ENCODE results near the gene SRBD1.

The SRBD1 gene

DNA sequence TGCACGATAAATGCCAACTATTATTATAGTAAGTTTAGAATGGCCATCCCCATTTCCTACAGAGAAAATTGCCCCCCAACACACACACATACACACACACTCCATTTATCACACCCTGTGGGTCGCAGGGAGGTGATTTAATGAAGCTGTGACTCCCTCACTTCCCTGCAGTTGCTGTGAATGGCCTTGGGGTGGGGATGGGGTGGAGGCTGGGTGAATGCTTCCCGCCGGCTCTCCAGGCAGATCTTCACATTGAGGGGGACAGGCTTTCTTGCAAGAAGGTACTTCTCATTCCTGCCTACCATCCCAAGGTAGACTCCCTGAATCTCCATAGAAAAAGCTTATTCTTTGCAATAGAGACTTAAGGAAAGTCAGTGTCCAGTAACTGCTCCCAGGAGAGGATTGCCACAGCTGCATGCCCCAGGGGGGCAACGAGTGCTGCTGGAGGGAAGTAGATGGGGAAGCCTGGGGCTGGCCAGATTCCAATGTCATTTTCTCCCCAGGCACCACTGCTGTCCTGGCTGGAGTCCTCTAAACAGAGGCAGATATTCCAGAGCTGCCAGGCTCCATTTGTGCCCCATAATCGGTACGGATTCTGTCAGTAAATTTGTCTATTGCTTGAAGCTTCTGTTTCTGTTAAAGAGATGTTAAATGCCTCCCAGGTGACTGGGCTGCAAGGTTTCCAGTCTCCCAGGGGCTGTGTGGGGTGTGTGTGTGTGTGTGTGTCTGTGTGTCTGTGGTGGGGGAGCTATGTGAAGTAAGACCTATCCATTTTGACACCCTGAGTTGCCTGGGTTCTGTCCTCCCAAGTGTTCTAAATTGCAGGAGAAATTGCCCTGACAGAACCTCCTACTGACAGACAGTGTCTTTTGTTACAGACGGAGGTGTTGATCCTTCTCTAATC, 265.5 kb downstream of the SRBD1 start:
- DNase-seq: peak; percentile 84

DNA sequence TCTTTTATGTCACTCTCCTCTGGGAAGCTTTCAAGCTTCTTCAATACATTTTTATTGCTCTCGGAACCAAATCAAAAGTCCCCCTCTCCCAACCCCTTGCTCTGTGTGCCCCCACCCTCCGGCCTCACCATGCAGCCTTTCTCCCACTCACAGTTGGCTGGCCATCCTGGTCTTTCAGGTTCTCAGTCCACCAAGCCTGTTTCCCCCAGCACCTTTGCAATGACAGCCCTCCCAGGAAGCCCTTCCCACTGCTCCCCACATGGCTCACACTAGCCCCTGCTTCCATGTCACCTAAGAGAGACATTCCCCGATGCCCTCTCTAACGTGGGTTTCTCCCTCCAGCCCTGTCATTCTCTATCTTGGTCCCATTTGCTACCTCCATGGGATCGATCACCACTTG, 266.6 kb downstream of the SRBD1 start:
- no peak for DNase-seq

DNA sequence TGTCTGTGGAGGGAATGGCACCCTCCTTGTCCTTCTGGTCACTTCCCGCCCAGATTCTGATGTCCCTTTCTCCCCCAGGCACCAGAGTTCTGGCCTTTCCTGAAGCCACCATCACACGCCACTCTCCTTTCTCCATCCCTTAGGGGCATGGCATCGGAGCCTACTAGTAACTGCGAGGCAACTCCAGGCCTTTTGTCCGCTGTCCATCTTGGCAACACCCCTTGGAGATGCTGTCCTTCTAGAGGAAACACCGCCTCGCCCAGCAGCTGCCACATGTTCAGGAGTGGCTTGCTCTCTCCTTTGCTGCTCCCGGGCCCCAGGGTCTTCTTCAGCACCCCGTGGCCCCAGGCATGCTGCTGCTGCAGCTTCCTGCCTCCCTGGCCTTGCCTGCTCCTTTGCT, 267.0 kb downstream of the SRBD1 start:
- DNase-seq: no peak

DNA sequence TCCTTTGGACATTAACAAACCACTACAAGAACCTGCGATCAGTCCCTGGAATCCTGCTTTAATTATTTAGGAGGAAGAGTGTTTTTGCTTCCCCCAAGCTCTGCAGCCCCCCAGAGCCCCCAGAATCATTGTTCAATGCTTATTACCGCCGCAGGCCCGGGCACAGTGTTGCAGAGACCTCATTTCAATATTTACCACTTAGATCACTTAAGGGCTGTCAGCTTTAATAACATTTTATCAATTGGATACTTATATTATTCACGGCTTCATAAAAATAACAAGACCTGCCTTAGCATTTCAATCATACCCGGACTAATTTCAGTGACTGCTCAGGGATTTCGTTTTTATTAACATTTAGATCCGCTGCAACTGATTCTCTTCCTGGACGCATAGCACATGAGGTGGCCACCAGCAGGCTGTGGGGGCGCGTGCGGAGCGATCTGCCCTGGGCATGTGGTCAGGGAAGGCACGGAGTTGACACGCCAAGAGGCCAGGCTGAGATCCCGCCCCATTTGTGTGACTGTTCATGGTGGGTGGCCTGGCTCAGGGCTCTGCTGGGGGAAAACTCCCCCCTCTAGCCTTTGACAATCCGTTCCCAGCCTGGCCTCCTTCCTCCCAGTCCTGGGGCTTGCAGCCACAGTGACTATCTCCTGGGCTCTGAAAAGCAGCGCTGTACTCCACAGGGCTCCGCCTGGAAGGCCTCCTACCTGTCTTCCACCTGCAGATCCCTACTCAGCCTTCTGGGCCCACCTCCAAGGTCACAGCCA, 267.6 kb downstream of the SRBD1 start:
- peak; percentile 34 for DNase-seq

DNA sequence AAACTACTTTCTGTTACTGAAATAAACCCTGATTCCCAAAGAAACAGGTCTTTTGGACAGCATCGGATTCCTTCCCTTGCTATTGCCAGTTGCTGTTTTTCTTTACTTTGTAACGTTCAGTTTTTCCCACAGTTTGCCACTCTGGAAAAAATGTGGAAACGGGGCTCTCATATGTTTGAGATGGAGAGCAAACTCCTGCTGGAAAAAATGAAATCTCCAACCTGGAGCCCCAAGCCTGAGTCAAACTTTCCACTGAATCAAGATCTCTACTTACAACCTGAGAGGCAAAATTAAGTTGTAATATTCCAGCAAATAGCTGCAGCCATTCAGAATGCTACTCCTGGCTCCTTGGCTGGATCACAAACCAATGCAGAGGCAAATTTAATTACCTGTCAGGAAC, 270.7 kb downstream of the SRBD1 start:
- no peak for DNase-seq

DNA sequence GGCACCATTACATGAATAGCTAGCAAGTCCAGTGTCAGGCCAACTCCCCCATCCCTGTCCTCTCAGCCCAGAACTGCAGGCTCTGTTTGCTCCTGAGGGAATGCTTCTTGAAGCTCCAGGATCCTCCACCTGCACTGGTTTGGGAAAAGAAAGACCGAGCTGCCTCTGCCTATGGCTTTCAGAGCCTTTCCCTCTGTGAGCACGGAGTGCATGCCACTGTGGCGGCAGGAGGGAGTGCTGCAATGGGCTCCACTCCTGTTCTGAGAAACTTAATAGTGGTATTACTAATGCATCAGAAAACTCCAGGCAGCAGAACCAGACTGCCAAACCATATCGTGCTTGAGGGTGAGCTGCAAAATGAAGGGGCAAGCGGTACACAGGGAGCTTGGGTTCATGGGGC, 271.8 kb downstream of the SRBD1 start:
- no peak for DNase-seq
